Measurements from ENCODE around the gene UBE2V1.

UBE2V1 gene

GRCh38 chr20:50041246-50041873 lies 71.6 kb downstream of the UBE2V1 start:
- no peak for DNase-seq

- no peak for DNase-seq
Measured at GRCh38 chr20:50040432-50041245, 72.3 kb downstream of the UBE2V1 start.

GRCh38 chr20:50039706-50040431 lies 73.1 kb downstream of the UBE2V1 start:
- DNase-seq: no peak

- DNase-seq: no peak
Measured at GRCh38 chr20:50038574-50038991, 74.4 kb downstream of the UBE2V1 start.

- DNase-seq: no peak
Measured at GRCh38 chr20:50038169-50038568, 74.8 kb downstream of the UBE2V1 start.

- no peak for DNase-seq
Measured at GRCh38 chr20:50037575-50037974, 75.4 kb downstream of the UBE2V1 start.

- no peak for DNase-seq
Measured at GRCh38 chr20:50037123-50037522, 75.8 kb downstream of the UBE2V1 start.

GRCh38 chr20:50036703-50037102 lies 76.2 kb downstream of the UBE2V1 start:
- no peak for DNase-seq

- no peak for DNase-seq
Measured at GRCh38 chr20:50034567-50035180, 78.3 kb downstream of the UBE2V1 start.

- no peak for DNase-seq
Measured at GRCh38 chr20:50032955-50033666, 79.8 kb downstream of the UBE2V1 start.

Data from NCI-H2171 (cell line).